Breast epithelium (tissue), 3 donors: ENCODE data around the gene SSTR5.

Experiments used
- POLR2A ChIP-seq: fragments of 450-650 bp; IDR thresholded peaks from one replicate; pipeline ENCODE4 v1.6.1; 2016; ENCODE audit warnings: antibody characterized with exemption, mild to moderate bottlenecking, moderate library complexity
- POLR2AphosphoS5 ChIP-seq, 3 donors: sonication (generic); formaldehyde crosslinking; IDR thresholded peaks; one replicate each; pipeline ENCODE4 v1.6.1; 2017; ENCODE audit warnings: antibody characterized with exemption in 3 of 3
- TF ChIP-seq, protein P1 (sequence below), 3 donors: fragments of 450-650 bp; IDR thresholded peaks; one replicate each; pipeline ENCODE4 v1.5.1; 2016 to 2017; ENCODE audit warnings: antibody characterized with exemption in 3 of 3, mild to moderate bottlenecking in 3 of 3, moderate library complexity in 3 of 3

DNA sequence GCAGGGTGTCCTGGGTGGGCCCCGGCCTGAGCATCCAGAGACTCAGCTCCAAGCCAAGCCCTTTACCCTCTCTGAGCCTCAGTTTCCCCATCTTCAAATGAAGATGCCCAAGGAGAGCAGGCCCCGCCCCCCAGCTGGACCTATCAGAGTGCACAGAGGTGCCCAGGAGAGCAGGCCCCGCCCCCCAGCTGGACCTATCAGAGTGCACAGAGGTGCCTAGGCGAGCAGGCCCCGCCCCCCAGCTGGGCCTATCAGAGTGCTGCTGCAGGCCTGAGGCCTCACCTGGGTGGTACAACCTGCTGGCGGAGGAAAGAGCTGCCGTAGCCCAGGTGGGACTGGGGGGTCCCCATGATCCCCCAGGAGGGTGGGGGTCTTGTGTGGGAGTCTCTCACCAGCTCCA, 3.4 kb upstream of the SSTR5 start:
- TF ChIP-seq, protein P1, sequence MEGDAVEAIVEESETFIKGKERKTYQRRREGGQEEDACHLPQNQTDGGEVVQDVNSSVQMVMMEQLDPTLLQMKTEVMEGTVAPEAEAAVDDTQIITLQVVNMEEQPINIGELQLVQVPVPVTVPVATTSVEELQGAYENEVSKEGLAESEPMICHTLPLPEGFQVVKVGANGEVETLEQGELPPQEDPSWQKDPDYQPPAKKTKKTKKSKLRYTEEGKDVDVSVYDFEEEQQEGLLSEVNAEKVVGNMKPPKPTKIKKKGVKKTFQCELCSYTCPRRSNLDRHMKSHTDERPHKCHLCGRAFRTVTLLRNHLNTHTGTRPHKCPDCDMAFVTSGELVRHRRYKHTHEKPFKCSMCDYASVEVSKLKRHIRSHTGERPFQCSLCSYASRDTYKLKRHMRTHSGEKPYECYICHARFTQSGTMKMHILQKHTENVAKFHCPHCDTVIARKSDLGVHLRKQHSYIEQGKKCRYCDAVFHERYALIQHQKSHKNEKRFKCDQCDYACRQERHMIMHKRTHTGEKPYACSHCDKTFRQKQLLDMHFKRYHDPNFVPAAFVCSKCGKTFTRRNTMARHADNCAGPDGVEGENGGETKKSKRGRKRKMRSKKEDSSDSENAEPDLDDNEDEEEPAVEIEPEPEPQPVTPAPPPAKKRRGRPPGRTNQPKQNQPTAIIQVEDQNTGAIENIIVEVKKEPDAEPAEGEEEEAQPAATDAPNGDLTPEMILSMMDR (IDR thresholded peaks at IDR 0.05): no peak
- no peak for TF ChIP-seq POLR2A
- no peak for TF ChIP-seq POLR2AphosphoS5 (IDR thresholded peaks at IDR 0.05)
